ENCODE measurements around the gene KCNJ15. TPM values are rescaled to one million over a fixed set of nuclear protein-coding genes. Genes with fewer than 3 reads are reported as not detected.

Gene KCNJ15
- total RNA-seq, 1 experiment from 2014 or later: 0.13 TPM

DNA sequence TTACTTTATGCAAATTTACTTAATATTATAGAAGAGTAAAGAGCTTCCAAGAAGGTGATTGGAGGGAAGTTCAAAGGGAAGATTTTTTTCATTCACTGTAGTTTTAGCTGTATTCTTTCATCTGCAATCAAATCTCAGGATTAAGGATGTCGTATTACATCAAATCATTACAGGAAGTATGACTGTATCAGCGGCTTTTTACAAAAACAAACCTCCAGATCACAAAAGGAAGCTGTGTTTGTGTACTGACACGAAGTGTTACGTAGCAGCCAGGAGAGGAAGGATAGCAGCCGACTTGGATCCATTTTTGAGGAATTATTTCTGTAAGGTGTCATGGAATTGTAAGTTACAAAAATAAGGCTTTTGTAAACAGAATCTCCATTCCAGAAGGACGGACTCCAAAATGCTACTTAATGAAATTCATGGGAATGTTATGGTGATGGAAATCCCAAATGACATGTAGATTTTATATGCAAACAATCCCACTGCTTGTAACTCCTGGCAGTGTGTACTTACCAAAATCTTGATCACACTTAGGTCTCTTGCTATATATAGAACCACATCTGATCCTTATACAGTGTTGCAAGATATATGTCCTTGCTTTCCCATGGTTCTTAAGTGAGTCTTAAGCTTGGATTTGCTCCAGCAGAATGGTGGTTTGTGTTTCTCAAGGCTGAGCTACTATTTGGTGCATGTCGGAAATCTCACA is 49.8 kb downstream of the KCNJ15 start:
- Histone ChIP-seq H3K27ac (ENCODE audit: low read length) (no peak overlapping the region), H3K36me3 (ENCODE audit: control insufficient read depth, insufficient read depth, low read length) (no peaks in the 10 kb centered on the region), H3K27me3 (ENCODE audit: control insufficient read depth, insufficient read depth, low read length) (no peaks in the 10 kb centered on the region; the same call in none of the 2 replicates), H3K4me3 (ENCODE audit: low read depth in 2 of 2, low read length in 2 of 2) (no peak overlapping the region), H3K9me3 (ENCODE audit: control insufficient read depth, insufficient read depth, low read depth, low read length) (no peaks in the 10 kb centered on the region), H3K4me1 (ENCODE audit: control insufficient read depth, insufficient read depth, low read length) (no peaks in the 10 kb centered on the region)
- intact Hi-C loops (cut with micrococcal nuclease; ENCODE audit: unreplicated experiment): no loop called here
- ChIA-PET CTCF (no interaction called here), POLR2A (no interaction called here)
- ATAC-seq (no peak), DNase-seq (ENCODE audit: low read depth, low spot score) (no peak)
- no peak for TF ChIP-seq TCF7L2 (IDR thresholded peaks at IDR 0.05; ENCODE audit: low read depth, low read length)
- TF ChIP-seq, protein P1, sequence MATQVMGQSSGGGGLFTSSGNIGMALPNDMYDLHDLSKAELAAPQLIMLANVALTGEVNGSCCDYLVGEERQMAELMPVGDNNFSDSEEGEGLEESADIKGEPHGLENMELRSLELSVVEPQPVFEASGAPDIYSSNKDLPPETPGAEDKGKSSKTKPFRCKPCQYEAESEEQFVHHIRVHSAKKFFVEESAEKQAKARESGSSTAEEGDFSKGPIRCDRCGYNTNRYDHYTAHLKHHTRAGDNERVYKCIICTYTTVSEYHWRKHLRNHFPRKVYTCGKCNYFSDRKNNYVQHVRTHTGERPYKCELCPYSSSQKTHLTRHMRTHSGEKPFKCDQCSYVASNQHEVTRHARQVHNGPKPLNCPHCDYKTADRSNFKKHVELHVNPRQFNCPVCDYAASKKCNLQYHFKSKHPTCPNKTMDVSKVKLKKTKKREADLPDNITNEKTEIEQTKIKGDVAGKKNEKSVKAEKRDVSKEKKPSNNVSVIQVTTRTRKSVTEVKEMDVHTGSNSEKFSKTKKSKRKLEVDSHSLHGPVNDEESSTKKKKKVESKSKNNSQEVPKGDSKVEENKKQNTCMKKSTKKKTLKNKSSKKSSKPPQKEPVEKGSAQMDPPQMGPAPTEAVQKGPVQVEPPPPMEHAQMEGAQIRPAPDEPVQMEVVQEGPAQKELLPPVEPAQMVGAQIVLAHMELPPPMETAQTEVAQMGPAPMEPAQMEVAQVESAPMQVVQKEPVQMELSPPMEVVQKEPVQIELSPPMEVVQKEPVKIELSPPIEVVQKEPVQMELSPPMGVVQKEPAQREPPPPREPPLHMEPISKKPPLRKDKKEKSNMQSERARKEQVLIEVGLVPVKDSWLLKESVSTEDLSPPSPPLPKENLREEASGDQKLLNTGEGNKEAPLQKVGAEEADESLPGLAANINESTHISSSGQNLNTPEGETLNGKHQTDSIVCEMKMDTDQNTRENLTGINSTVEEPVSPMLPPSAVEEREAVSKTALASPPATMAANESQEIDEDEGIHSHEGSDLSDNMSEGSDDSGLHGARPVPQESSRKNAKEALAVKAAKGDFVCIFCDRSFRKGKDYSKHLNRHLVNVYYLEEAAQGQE (IDR thresholded peaks at IDR 0.05; ENCODE audit: insufficient read depth in 1 of 2, low read depth in 2 of 2, low read length in 1 of 2): no peak
- no peak for TF ChIP-seq SIN3A (IDR thresholded peaks at IDR 0.05; ENCODE audit: borderline replicate concordance, insufficient read depth, low read depth, low read length)
- TF ChIP-seq, protein P2, sequence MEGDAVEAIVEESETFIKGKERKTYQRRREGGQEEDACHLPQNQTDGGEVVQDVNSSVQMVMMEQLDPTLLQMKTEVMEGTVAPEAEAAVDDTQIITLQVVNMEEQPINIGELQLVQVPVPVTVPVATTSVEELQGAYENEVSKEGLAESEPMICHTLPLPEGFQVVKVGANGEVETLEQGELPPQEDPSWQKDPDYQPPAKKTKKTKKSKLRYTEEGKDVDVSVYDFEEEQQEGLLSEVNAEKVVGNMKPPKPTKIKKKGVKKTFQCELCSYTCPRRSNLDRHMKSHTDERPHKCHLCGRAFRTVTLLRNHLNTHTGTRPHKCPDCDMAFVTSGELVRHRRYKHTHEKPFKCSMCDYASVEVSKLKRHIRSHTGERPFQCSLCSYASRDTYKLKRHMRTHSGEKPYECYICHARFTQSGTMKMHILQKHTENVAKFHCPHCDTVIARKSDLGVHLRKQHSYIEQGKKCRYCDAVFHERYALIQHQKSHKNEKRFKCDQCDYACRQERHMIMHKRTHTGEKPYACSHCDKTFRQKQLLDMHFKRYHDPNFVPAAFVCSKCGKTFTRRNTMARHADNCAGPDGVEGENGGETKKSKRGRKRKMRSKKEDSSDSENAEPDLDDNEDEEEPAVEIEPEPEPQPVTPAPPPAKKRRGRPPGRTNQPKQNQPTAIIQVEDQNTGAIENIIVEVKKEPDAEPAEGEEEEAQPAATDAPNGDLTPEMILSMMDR (IDR thresholded peaks at IDR 0.05): no peak
- no peak for TF ChIP-seq POLR2AphosphoS5 (IDR thresholded peaks at IDR 0.05; ENCODE audit: low read depth, low read length)
- BruUV-seq (replicated peaks): no TSS peak
- in situ Hi-C loops (cut with HindIII; ENCODE audit: low pct_unique_long_range_greater_than_20kb, low sequenced_read_pairs): no loop called here

DNA sequence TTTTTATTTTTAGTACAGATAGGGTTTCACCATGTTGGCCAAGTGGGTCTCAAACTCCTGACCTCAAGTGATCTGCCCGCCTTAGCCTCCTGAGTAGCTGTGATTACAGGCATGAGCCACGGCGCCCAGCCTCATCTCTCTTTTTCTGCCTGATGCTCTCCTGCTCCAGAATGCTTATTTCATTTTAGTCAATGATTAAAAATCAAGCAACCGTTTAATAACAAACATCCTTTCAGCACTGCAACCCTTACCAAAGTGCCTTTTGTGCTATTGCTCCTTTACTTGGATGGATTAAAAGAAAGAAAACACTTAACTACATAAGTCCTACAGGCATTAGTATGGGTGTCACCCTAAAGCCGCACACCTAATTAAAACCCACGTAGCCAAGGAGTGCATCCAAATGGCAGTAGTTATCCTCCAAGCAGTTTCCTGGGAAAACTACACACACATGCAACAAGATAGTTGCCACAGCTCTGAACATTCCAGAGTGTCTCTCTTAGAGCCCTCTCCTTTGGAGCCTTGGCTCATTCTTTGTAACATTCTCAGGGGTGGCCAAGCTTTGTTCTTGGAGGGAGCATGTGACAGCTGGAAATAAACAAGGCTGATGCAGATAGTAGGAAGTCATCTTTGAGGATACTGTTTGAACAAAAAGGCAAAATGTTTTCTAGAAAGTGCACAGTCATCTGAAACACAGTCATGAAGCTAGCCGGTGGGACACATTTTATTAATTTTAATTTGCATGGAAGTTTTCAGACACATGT is 51.2 kb downstream of the KCNJ15 start:
- no peaks in the 10 kb centered on the region for H3K4me1 ChIP-seq (ENCODE audit: control insufficient read depth, insufficient read depth, low read length)
- DNase-seq (ENCODE audit: low read depth, low spot score) (no peak), ATAC-seq (no peak)
- no peaks in the 10 kb centered on the region; the same call in none of the 2 replicates for H3K27me3 ChIP-seq (ENCODE audit: control insufficient read depth, insufficient read depth, low read length)
- H3K4me3 ChIP-seq (ENCODE audit: low read depth in 2 of 2, low read length in 2 of 2): no peak overlapping the region
- BruUV-seq (replicated peaks): no TSS peak
- TF ChIP-seq, protein P1 (IDR thresholded peaks at IDR 0.05; ENCODE audit: insufficient read depth in 1 of 2, low read depth in 2 of 2, low read length in 1 of 2): no peak
- H3K27ac ChIP-seq (ENCODE audit: low read length): no peak overlapping the region
- in situ Hi-C loops (cut with HindIII; ENCODE audit: low pct_unique_long_range_greater_than_20kb, low sequenced_read_pairs): no loop called here
- H3K36me3 ChIP-seq (ENCODE audit: control insufficient read depth, insufficient read depth, low read length): no peaks in the 10 kb centered on the region
- ChIA-PET CTCF (no interaction called here), POLR2A (no interaction called here)
- no peaks in the 10 kb centered on the region for H3K9me3 ChIP-seq (ENCODE audit: control insufficient read depth, insufficient read depth, low read depth, low read length)
- intact Hi-C loops (cut with micrococcal nuclease; ENCODE audit: unreplicated experiment): no loop called here
